Peyer's patch (tissue), 4 donors: ENCODE measurements around the gene PPARGC1A. TPM values are rescaled to one million over a fixed set of nuclear protein-coding genes. Genes with fewer than 3 reads are reported as not detected.

ENCODE experiments used
- DNase-seq, 3 donors: peaks; one replicate each; pipeline ENCODE4 v3.0.0-alpha.2; 2017 to 2019
- H3K27ac ChIP-seq, 4 donors: fragments of 200-600 bp; sonication (generic); one replicate each; pipeline ENCODE4 v1.5.1; 2016 to 2019
- H3K27me3 ChIP-seq, 2 donors: fragments of 200-600 bp; sonication (generic); one replicate each; pipeline ENCODE4 v1.5.1; 2019
- H3K36me3 ChIP-seq, 3 donors: fragments of 200-600 bp; sonication (generic); one replicate each; pipeline ENCODE4 v1.5.1; 2016 to 2019
- H3K4me1 ChIP-seq, 4 donors: fragments of 200-600 bp; sonication (generic); one replicate each; pipeline ENCODE4 v1.5.1; 2016 to 2019
- H3K4me3 ChIP-seq, 4 donors: fragments of 200-600 bp; sonication (generic); 1 replicate in 3 of 4; 2 replicates in 1 of 4; pipeline ENCODE4 v1.5.1; 2016 to 2019; ENCODE audit warnings: mild to moderate bottlenecking in 1 of 4
- H3K9me3 ChIP-seq, 4 donors: fragments of 200-600 bp; sonication (generic); one replicate each; pipeline ENCODE4 v1.5.1; 2016 to 2019; ENCODE audit warnings: mild to moderate bottlenecking in 1 of 4
- POLR2A ChIP-seq, 2 donors: fragments of 450-650 bp; IDR thresholded peaks; one replicate each; pipeline ENCODE4 v1.5.1; 2017; ENCODE audit warnings: antibody characterized with exemption in 2 of 2, mild to moderate bottlenecking in 2 of 2, moderate library complexity in 2 of 2
- total RNA-seq, 4 donors: library from RNA; depleted of rRNA; stranded (reverse); fragments of >200 nt; gene quantifications; one replicate each; pipeline ENCODE4 v1.1.0, GENCODE V29; 2016
- TF ChIP-seq, protein P1 (sequence below), 6 experiments: fragments of 450-650 bp in 4 of 6; fragments of 200-600 bp in 2 of 6; sonication (generic) in 1 of 6; IDR thresholded peaks; one replicate each; pipeline ENCODE4 v1.5.1; 2017 to 2019; ENCODE audit warnings: antibody characterized with exemption in 6 of 6, mild to moderate bottlenecking in 3 of 6, moderate library complexity in 1 of 6

The PPARGC1A gene
- total RNA-seq, 4 donors from 2014 or later = 53.6 to 106 (median 66.0) TPM

GRCh38 chr4:23789762-23790161 lies 100.1 kb downstream of the PPARGC1A start:
- DNase-seq = peak in 1 of 3 donors; percentile 54
- H3K27me3 ChIP-seq = no peaks in the 10 kb centered on the region
- H3K4me1 ChIP-seq = peaks cover 0 to 9% (median 0%) of the 10 kb centered on the region in 4 donors
- TF ChIP-seq POLR2A (IDR thresholded peaks at IDR 0.05) = no peak
- TF ChIP-seq, protein P1, sequence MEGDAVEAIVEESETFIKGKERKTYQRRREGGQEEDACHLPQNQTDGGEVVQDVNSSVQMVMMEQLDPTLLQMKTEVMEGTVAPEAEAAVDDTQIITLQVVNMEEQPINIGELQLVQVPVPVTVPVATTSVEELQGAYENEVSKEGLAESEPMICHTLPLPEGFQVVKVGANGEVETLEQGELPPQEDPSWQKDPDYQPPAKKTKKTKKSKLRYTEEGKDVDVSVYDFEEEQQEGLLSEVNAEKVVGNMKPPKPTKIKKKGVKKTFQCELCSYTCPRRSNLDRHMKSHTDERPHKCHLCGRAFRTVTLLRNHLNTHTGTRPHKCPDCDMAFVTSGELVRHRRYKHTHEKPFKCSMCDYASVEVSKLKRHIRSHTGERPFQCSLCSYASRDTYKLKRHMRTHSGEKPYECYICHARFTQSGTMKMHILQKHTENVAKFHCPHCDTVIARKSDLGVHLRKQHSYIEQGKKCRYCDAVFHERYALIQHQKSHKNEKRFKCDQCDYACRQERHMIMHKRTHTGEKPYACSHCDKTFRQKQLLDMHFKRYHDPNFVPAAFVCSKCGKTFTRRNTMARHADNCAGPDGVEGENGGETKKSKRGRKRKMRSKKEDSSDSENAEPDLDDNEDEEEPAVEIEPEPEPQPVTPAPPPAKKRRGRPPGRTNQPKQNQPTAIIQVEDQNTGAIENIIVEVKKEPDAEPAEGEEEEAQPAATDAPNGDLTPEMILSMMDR (IDR thresholded peaks at IDR 0.05) = no peak
- H3K27ac ChIP-seq = no peak overlapping the region
- H3K9me3 ChIP-seq = no peaks in the 10 kb centered on the region
- no peak overlapping the region for H3K4me3 ChIP-seq
- peaks cover 0 to 6% (median 0%) of the 10 kb centered on the region in 3 donors for H3K36me3 ChIP-seq

DNA sequence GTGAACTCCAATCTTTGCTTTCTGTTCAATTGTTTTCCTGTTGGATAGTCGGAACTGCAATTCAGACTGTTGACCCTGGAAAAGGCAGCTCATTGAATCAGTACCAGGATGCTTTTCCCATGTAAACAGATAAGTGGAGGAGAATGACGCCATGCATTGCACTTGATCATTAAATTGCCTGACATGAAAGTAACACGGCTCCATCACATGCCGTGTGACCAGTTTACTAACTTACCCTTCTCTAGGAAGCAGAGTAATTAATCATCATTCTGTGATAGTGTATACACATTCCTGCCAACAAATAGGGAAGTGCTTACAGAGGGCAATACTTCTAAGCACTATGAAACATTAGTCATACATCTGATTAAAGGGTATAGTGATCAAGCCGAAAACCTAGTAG lies 101.4 kb downstream of the PPARGC1A start:
- Histone ChIP-seq H3K27me3 (no peaks in the 10 kb centered on the region), H3K36me3 (no peaks in the 10 kb centered on the region), H3K9me3 (no peaks in the 10 kb centered on the region), H3K4me3 (no peak overlapping the region), H3K27ac (peak overlapping the region in 2 of 4 donors; percentile 60 to 66), H3K4me1 (peaks cover 0 to 9% (median 0%) of the 10 kb centered on the region in 4 donors)
- DNase-seq = peak in 2 of 3 donors; percentile 47 to 84
- TF ChIP-seq POLR2A (IDR thresholded peaks at IDR 0.05) = no peak
- TF ChIP-seq, protein P1 (IDR thresholded peaks at IDR 0.05) = peak in 3 of 6 experiments; percentile 17 to 32 (median 17)

GRCh38 chr4:23788027-23788426 lies 101.8 kb downstream of the PPARGC1A start:
- no peak for DNase-seq
- Histone ChIP-seq H3K36me3 (no peaks in the 10 kb centered on the region), H3K4me1 (peaks cover 0 to 12% (median 0%) of the 10 kb centered on the region in 4 donors), H3K9me3 (no peaks in the 10 kb centered on the region), H3K27ac (peak overlapping the region in 2 of 4 donors; percentile 60 to 66), H3K4me3 (no peak overlapping the region), H3K27me3 (no peaks in the 10 kb centered on the region)
- TF ChIP-seq, protein P1 (IDR thresholded peaks at IDR 0.05) = no peak
- no peak for TF ChIP-seq POLR2A (IDR thresholded peaks at IDR 0.05)

DNA sequence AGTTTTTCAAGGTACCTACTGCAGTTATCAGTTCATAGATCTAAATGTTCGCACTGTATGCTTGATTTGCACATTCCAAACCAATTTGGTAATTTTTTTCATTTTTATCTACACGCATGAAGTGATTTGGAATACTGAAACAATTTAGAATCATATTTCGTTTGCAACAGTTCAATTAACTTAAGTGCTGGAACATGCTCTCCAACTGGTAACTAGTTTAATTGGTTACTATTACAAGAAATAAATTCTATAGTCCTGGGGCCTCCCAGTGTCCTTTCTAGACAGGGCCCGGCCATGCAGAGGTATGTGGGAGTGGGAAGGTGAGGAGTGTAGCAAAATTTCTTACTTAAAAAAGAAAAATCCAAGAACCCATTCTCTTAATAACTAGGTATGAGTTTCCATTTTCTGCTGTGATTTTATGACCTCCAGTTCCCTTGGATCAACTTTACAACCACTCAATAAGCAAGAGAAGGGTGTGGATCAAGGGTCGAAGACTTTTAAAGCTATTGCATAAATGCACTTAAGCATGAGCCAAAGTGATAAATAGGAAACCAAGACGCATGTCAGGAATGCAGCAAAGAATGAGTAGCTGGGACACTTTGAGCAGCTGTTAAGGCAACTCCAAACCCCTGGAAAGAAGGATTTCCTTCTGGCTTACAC lies 106.9 kb downstream of the PPARGC1A start:
- H3K9me3 ChIP-seq = no peaks in the 10 kb centered on the region
- H3K27me3 ChIP-seq = no peaks in the 10 kb centered on the region
- no peaks in the 10 kb centered on the region for H3K36me3 ChIP-seq
- no peak overlapping the region for H3K27ac ChIP-seq
- DNase-seq = peak in 1 of 3 donors; percentile 44
- TF ChIP-seq POLR2A (IDR thresholded peaks at IDR 0.05) = no peak
- TF ChIP-seq, protein P1 (IDR thresholded peaks at IDR 0.05) = no peak
- peaks cover 0 to 9% (median 0%) of the 10 kb centered on the region in 4 donors for H3K4me1 ChIP-seq
- H3K4me3 ChIP-seq = no peak overlapping the region

- Histone ChIP-seq H3K4me1 (peaks cover 0 to 9% (median 0%) of the 10 kb centered on the region in 4 donors), H3K4me3 (no peak overlapping the region), H3K27me3 (no peaks in the 10 kb centered on the region), H3K9me3 (no peaks in the 10 kb centered on the region), H3K36me3 (no peaks in the 10 kb centered on the region), H3K27ac (no peak overlapping the region)
- no peak for DNase-seq
- TF ChIP-seq POLR2A (IDR thresholded peaks at IDR 0.05) = no peak
- TF ChIP-seq, protein P1 (IDR thresholded peaks at IDR 0.05) = no peak
These were observed 110.0 kb downstream of the PPARGC1A start for GRCh38 chr4:23779839-23780238.
